HL-60/S4 (cell line): ENCODE measurements around the gene SPAG17.

Experiments used
- in situ Hi-C: fragments of 300-500 bp; cut with MboI; formaldehyde crosslinking; loops from 2 replicates; pipeline ENCODE4 v1.14.3; 2022; ENCODE audit warnings: low sequenced_read_pairs

Gene SPAG17

GRCh38 chr1:118122234-118123004 lies 62.6 kb downstream of the SPAG17 start:
- in situ Hi-C loops = no loop called here

GRCh38 chr1:118118873-118119463 lies 66.1 kb downstream of the SPAG17 start:
- in situ Hi-C loops = no loop called here

DNA sequence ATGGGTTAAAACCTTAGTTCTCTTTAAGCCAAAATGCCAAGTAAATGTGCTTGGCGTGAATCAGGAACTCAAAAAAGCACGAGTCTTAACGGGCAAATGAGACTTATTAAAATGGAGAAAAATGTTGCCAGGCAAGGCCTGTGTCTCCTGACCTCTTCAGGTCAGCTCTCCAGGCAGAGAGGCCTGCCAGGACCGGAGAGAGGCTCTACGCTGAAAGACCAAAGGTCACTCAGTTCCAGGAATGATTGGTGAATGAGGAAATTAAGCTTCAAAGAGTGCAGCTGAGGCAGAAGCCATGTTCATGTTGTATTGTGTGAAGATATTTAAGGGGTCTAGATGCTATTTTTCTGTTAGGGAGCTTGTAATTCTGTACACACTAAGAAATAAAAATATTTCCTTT lies 66.6 kb downstream of the SPAG17 start:
- in situ Hi-C loops = no loop called here

DNA sequence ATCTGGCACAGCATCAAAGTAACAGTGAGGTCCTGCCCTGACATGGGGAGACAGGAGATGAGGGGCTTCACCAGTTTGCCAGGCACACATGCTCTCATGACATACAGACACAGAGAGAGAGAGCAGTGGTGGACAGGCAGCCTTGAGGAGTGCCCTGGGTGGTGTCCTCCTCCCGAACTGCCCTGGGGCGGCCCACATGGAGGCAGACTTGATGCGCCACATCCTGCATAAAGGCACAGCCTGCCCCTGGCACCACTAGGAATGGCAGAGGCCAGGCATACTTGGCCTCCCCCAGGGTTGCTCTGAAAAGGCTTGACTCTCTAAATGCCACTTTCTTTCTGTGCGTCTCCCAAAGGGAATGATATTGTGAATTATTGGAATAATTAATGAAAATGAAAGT lies 67.5 kb downstream of the SPAG17 start:
- in situ Hi-C loops = no loop called here

GRCh38 chr1:118116909-118117308 lies 68.1 kb downstream of the SPAG17 start:
- in situ Hi-C loops = no loop called here

GRCh38 chr1:118116401-118116800 lies 68.6 kb downstream of the SPAG17 start:
- in situ Hi-C loops = no loop called here

- in situ Hi-C loops = no loop called here
Measured at GRCh38 chr1:118115567-118116295, 69.3 kb downstream of the SPAG17 start.

DNA sequence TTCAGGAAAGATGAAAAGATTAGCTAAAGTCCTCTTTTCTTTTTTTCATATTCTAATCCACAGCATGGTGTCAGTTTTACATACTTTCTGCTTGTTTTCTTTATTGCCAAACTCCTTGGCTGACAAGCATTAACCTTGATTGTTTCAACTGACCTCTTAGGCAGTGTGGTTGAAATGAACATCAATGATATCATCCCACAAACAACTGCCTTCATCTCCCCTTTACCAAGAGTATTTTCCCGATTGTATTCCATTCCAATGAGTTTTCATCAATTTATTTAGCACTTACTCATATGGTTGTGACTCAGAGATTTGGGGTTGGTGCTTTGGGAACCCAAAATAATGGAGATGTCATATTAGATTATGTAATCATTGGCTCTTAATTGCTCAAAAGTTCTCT lies 71.8 kb downstream of the SPAG17 start:
- in situ Hi-C loops = no loop called here

- in situ Hi-C loops = no loop called here
Measured at GRCh38 chr1:118110580-118110979, 74.4 kb downstream of the SPAG17 start.

DNA sequence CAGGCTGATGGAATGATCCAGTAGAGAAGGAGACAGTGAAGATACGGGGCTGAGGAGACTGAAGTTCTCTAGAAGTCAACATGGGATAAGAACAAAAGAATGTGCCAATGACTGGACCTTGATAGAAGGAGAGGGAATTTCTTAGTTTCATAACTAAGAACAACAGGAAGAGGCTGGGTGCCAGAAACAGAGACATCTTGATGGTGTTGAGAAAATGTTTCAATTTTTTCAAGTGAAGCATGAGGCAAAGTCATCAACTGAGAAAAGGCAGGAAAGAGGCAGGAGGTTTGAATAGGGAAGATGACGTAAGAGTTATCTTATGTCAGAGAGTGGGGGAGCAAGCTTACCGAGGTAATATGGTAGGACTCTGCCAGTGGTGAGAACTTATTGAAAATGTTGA lies 80.1 kb downstream of the SPAG17 start:
- in situ Hi-C loops = no loop called here

DNA sequence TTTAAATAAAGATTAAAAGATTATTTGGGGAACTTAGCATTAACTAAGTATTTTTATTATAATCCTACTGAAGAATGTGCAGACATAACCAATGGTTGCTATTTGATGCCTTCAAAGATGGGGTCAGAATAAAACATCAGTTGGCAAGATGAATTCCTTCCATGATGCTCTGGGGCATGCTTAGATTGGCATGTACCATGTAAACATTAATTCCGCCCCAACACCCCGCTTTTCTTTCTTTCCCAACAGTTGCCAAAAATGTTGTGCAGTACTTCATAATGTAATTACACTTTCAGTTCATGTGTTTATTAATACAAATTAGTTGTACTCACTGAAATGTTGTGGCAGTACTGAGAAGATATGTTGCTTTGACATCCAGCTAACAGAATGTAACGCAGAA lies 82.6 kb downstream of the SPAG17 start:
- in situ Hi-C loops = no loop called here

DNA sequence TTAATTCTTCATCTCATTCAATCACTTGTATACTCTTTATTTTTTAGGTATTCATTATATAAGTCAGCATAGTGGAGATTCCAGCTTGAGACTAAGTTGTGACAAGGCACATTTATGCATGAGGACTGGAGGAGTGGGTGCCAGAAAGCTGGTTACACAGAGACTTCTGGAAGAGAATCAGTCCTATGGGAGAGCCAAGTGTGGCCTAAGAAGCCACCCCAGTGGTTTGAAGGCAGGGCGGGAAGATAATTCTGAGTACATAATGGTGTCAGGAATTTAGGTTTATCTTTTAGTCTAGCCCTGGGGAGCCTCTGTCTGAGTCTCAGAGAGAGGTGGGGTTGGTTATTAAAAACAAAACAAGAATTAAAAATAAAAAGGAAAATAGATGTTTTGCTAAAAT lies 83.0 kb downstream of the SPAG17 start:
- in situ Hi-C loops = no loop called here

GRCh38 chr1:118101515-118101844 lies 83.5 kb downstream of the SPAG17 start:
- in situ Hi-C loops = no loop called here

- in situ Hi-C loops = no loop called here
Measured at GRCh38 chr1:118100686-118101514, 84.1 kb downstream of the SPAG17 start.

GRCh38 chr1:118099686-118100085 lies 85.3 kb downstream of the SPAG17 start:
- in situ Hi-C loops = no loop called here

DNA sequence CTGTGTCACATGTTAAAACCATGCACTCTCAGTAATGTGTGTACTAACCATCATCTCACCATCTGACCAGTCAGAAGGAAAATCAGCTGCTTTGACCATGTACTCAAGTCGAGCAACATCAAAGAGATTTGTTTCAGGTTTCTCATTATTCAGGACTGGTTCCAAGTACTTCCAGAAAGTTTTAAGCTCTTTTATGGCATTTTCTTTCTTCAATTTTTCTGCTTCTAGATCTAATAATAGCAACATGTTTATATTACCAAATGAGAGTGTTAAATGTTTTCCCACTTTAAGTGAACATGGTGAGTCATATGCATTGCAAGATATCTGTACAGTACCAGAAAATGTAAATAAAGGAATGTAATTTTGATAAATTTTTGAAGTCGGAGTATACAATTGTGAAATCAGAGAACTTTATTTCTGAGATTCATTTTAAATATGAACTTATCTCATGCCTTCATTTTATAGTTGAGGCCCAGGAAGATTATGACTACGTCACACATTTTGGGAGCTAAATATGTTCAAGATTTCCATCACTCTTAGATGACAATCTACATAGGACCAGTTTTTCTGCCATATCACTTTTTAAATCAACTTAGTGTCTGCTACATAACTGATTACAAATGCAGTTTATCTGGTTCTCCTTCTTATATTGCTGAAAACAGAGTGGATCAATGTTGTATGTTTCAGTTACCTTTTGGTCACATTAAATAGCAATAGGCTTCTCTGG lies 87.2 kb downstream of the SPAG17 start:
- in situ Hi-C loops = no loop called here

DNA sequence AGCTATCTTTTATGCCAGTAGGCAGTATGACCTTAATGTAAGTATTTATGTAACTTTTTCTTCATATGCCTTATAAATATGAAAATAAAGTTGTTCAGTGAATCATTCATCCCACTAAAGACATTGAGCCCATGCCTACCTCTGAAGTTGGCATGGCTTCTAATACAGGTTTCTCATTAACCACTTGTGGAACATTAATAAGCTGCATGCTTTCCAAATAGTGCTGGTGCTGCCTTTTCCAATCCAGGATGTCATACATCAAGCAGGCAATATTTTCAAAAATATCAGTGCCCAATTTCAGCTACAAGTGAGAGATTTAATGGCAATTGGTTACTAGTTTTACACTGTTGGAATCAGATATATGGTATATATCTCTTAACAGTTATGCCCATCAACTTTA lies 92.0 kb downstream of the SPAG17 start:
- in situ Hi-C loops = no loop called here

GRCh38 chr1:118090130-118090529 lies 94.9 kb downstream of the SPAG17 start:
- in situ Hi-C loops = no loop called here

DNA sequence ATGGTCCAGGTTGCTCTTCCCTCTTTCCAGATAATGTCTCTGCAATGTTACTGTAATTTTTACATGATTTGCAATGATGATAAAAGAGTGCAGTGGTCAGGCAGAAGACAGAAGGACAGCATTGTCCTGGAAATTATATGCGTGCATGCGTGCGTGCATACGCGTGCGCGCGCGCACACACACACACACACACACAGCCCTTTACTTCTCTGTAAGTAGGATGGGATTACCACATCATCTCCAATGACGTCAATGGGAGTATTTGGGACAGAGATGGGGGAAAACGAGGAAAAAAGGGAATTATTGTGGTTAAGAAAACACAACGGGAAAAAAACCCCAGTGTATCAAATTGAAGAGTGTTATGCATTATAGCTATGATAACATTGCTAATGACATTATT lies 99.7 kb downstream of the SPAG17 start:
- in situ Hi-C loops = no loop called here

DNA sequence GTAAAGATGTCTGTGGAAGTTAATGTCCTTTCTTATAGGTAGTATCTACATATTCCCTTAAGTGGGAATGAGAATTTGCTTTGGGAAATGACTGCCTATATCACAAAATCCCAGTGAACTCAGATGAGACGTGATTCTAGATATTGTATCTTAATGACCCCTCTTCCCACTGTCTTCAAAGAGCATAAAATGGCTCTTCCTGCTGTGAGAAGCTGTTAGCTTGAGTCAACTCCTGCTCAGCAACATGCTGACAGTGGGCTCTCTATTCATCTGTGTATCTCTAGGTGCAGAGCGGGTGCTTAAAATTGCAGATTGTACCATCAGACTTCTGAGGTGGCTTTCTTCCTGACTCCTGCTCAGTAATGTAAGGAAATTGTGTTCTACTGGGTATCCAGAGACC lies 100.6 kb downstream of the SPAG17 start:
- in situ Hi-C loops = no loop called here

DNA sequence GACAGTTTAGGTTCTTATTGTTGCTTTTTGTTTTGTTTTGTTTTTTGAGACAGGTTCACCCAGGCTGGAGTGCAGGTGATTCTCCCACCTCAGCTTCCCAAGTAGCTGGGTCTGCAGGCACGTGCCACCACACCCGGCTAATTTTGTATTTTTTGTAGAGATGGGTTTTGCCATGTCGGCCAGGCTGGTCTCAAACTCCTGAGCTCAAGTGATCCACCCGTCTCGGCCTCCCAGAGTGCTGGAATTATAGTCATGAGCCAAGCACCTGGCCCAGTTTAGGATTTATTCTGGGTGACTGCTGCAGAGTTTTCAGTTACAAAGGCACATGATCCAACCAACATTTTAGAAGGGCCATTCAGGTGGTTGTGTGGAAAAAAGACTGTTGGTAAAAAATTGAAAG lies 102.0 kb downstream of the SPAG17 start:
- in situ Hi-C loops = no loop called here
